Measurements from ENCODE around the gene IDNK.
A peak's percentile ranks its signal among the peaks of the same experiment; 100 is the strongest.
"Not testable (repeated sequence)": the region's sequence is repeated elsewhere in the genome, so short reads cannot be mapped to it uniquely, and the experiment has no call there.

IDNK gene

DNA sequence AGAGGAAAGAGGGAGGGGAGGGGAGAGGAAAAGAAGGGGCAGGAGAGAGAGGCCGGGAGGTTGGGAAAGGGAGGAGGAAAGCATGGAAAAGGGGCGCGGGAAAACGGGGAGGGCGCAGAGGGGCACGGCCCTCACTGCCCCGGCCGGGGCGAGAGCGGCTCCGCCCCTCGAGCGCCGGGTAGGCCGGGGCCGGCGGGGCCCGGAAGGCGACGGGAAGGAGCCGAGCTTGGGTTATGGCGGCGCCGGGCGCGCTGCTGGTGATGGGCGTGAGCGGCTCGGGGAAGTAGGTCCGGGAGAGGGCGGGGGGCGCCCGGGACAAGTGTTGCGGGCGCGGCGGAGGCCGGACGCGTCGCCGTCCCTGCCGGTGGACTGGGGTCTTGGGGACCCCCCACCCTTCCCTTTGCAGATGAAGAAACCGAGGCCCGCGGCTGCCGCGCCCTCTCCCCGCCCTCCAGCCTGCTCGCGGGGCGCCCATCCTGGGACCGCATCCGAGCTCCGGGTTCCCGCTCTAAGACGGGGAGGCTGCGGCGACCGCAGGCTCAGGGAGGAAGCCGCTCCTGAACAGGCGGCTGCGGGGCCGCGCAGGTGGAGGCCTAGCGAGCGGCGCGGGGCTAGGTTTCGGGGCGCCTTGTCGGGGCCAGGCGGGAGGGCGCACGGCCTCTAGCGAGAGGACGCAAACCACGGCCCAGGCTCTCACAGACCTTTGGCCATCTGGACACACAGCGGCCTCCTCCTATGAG lies at the start of gene IDNK:
Gene IDNK (plus strand): TSS at position 205 of the 740 bp plus-strand sequence. CDS start 29 bp downstream, at position 234.
- DNase-seq (ENCODE audit: low spot score), result peak; percentile 46

DNA sequence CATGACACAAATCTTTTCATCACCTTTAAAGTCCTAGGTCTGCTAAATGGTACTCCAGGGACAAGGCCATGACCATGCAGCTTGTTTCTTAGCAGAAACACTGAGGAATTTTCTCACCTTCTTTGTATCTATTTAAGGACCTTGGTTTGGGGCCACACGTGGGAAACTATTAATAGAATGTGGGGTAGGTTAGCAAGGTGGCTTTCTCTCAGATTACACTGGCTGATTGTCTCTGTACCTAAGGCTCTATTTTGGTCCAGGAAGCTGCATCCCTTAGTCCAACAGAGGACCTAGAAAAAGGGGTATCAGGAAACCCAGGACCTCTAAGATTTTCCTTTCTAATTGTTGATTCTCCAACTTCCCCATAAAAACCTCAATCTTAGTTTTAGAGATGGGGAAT lies 48.5 kb upstream of the IDNK start:
- no peak for DNase-seq (ENCODE audit: low spot score)

DNA sequence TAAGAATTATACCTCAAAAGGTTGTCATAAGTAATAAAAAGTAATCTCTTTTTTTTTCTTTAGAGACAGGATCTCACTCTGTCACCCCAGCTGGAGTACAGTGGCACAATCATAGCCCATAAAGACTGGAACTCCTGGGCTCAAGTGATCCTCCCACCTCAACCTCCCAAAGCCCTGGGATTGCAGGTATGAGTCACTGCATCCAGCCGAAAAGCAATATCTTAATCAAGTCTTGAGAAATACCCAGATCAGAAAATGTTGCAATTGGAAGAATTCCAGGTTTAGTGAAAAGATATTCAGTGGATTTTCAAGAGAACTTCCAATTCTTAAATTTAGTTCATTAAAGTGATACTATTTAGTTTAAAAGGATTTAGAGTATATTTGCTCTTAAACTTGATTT lies 40.9 kb upstream of the IDNK start:
- DNase-seq (ENCODE audit: low spot score), result no peak

DNA sequence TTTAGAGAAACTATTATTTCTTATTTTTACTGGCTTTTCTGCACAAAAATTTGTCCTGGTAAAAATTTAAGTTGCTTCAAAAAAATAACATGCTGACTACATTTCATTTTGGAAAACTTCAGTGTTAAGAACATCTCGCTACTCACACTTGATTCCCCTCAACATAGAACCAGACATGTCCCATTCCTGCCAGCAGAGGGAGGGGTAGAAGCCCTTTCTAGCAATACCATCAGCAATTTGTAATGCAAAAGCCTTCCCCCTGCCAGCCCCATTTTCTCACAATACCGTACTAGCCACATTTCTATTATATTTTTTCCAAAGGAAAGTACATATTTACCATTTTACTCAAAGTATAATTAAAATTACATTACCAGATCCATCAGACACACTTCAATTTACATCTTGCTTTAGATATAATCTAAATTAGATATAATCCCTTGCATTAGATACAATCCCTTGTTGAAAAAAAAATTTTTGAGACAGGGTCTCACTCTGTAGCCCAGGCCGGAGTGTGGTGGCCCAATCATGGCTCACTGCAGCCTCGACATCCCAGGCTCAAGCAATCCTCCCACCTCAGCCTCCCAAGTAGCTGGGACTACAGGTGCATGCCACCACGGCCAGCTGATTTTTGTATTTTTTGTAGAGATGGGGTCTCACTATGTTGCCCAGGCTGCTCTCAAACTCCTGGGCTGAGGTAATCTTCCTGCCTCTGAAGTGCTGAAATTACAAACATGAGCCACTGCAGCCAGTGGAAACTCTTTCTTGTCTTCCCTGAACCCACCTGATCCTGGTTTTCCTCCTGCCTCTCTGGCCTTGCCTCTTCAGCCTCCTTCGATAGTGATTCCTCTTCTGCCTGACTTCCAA lies 39.6 kb upstream of the IDNK start:
- DNase-seq (ENCODE audit: low spot score), result peak; percentile 15

DNA sequence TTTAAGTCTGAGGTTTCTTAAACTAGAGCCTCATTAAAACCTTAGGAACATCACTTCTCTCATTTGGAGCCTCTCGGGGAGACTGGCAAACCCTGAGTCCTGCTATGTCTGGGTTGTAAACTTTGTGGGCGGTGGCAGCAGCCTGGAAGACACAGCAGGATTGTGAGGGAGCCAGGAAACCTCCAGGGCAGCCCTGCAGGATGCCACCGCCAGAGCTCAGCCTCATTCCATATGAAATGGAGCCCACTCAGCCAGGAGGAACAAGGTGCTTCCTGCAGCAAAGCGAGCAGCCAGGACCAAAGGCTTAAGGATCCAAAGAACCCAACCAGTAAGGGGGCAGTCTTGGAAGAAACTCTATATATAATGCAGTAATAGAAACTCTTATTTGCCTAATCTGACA lies 37.9 kb upstream of the IDNK start:
- no peak for DNase-seq (ENCODE audit: low spot score)

DNA sequence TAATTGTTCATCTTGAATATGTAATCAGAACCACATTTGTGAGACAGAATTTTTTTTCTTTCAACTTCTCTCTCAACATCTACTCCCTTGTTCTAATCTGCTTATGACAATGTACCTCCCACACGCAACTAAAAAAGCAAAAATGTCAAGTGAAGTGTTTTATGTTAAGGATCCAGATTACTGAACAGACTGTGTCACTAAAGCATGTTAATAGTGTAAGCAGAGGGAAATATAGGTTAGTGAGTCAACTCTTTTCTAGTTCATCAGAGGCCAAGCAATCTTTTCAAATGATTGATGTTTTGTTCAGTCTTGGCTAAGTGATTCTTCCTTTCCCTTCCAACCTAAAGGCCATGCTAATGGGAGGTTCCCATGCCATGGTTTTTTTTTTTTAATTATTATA lies 34.7 kb upstream of the IDNK start:
- no peak for DNase-seq (ENCODE audit: low spot score)

DNA sequence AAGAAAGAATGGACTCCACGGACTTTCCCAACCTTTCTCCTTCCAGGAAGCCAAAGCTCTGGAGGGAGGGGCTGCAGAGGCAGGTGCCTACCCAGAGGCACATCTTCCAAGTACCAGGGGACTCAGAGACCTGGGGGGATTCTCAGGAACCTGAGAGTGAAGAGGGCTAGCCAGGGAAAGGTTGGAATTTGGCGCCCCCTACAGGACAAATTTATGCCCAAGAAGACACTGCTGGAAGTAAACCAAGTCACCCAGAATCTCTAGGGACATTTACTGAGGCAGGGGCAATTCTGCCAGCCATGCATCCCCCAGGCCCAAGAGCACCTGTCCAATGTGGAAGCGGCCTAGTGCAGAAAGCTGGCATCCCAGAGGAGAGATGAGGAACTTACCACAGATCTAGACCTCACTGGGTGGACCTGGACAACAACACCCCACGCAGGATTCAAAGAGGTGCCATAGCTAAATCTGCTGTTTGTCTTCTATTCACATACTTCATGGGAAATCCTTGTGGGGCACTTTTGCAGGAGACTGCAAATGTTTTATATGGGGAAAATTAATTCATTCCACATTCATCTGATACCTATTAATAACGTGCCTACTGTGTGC lies 25.9 kb upstream of the IDNK start:
- DNase-seq (ENCODE audit: low spot score), result peak; percentile 57

DNA sequence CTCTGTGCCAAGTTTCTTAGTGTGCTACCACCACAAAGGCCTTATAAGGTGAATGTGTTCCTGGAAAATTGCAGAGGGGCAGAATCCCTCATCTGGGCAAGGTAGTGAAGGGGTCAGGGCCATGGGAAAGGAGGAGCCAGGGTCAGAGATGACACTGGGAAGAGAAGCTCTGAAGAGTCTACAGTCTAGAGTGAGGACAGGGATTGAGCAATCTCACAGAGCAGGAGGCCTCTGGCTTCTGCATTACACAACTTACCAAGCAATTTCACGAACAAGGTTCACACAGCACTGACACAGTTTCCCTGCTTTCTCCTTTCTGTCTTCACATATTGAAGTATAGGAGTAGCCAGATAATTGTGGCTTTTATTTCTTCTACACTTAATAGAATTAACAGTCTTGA lies 24.5 kb upstream of the IDNK start:
- DNase-seq (ENCODE audit: low spot score), result no peak

DNA sequence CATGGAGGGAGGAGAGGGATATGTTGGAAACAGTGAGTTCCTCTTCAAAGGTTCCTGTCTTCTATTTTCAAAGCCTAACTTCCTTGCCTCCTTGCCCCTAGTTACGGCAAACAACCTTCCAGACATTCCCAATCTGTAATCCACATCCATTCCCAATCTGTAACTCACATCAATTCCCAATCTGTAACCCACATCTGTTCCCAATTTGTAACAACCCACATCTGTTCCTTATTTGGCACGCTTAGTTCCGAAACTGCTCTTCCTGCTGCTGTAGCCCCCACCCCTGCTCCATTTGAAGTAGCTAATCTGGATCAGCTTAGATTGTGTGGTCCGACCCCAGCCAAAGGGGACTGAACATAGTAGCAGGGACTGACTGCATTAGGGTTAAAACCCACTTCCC lies 23.9 kb upstream of the IDNK start:
- DNase-seq (ENCODE audit: low spot score), result no peak

DNA sequence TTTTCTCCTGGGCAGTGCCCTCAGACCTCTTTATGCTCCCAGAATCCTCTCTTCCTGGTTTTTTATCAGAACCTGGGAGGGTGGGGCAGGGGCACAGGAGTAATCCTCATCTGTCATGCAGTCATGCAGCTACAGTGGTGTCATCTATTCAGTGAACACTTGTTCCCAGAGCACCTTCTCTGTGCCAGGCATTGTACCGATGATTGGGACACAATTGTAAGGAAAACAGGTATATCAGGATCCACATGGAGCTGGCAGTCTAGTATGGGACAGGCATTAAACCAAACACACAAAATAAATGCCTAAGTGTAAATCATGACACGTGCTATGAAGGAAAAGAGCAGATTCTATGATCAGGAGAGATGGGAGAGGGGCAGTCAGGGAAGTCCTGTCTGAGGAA lies 21.5 kb upstream of the IDNK start:
- no peak for DNase-seq (ENCODE audit: low spot score)

DNA sequence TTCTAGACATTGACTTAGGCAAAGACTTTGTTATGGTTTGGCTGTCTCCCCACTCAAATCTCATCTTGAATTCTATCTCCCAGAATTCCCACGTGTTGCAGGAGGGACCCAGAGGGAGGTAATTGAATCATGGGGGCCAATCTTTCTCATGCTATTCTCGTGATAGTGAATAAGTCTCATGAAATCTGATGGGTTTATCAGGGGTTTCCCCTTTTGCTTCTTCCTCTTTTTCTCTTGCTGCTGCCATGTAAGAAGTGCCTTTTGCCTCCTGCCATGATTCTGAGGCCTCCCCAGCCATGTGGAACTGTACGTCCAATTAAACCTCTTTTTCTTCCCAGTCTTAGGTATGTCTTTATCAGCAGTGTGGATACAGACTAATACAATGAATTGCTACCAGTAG lies 15.3 kb upstream of the IDNK start:
- DNase-seq (ENCODE audit: low spot score), result not testable (repeated sequence)

DNA sequence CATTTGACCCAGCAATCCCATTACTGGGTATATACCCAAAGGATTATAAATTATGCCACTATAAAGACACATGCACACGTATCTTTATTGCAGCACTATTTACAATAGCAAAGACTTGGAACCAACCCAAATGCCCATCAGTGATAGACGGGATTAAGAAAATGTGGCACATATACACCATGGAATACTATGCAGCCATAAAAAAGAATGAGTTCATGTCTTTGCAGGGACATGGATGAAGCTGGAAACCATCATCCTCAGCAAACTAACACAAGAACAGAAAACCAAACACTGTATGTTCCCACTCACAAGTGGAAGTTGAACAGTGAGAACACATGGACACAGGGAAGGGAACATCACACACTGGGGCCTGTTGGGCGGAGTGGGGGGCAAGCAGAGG lies 9.6 kb upstream of the IDNK start:
- DNase-seq (ENCODE audit: low spot score), result not testable (repeated sequence)

DNA sequence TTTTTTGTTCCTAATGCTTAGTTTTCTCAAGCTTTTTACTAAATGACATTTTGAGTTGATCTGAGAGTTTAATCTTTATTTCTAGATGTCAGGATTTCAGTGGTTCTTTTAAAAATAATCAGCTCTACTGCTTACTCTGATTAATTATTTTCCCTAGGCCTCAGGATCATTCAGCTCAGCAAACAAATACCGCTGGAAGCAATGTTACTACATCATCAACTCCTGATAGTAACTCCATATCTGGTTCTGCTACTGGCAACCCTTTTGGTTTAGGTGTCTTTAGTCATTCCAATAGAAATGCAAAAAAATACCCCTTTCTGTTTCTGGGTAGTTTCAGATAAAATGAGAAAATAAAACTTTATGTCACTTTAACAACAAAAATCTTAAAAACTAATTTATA lies 5.6 kb upstream of the IDNK start:
- no peak for DNase-seq (ENCODE audit: low spot score)

DNA sequence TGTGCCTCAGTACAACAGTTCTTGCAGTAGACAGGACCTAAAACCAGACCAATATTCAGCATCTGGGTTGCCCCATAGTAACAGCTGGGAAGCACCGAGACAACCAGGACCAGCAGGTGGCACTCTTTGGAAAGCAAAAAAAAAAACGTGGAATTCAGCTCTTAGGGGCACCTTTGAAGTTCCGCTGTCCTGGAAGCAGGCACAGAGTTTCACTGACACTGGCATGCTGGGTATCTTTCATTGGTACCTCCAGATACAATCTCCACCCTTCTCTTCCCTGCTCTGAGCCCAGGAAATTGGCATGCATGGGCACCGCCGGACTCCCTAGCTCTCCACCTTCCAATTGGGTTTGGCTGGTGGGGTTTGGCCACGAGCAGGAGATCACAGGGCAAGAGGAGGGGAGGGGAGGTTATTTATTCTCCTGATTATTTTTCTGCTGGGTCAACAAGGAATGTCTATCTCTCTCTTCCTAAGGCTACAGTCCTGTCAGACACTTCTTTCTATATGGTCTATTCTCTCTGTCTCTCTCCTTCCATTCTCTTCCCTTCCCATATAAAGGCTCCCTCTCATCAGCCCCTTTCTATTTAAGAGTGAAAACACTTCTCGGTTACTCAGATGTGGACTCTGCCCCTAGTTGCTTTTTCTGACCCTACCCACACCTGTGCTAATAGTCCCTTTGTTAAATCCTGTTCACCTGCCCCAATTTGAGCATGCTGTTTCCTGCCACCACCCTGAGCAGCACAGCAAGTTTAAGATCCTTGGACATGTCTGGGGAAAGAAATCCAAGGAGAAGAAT lies 1.9 kb upstream of the IDNK start:
- peak; percentile 65 for DNase-seq (ENCODE audit: low spot score)

DNA sequence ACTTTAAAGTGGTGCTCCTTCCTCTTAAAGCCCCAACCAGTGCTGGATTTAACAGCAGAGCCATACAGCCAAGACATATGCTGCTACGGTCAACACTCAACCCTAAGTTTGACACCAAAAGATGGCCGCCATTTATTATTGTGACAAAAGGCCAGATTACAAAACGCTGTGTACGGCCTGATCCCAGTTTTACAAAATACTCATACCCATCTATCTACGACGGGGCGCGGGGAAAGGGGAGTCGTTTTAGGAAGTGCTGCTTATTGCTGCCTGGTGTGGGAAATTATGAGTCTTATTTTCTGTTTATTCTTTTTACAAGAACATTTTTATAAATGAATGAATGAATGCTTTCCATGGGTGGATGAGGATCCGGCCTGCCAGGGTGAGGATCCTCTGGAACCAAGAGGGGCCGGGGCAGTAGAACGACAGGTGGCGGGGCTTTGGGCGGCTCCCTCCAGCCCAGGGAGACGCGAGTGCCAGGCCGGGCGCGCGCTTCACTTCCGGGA lies 457 bp upstream of the IDNK start:
- DNase-seq (ENCODE audit: low spot score), result peak; percentile 44

DNA sequence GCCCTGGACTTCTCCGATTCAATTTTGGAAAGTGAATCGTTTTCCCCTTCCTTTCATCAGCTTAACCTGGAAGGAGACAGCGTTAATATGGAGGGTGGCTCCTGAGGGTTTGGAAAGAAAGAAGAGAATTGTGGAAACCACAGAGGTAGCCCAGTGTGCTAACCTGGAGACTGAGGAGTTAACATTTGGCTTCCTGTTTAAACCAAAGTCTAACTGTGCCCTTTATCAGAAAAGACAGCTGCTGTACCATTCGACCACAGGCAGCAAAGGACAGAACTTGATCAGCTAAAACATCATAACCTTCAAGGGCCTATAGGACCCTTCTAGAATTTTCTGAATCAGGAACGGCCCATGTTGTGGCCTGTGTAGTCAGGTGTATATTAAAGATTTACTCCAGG lies 735 bp downstream of the IDNK start:
- peak; percentile 24 for DNase-seq (ENCODE audit: low spot score)

DNA sequence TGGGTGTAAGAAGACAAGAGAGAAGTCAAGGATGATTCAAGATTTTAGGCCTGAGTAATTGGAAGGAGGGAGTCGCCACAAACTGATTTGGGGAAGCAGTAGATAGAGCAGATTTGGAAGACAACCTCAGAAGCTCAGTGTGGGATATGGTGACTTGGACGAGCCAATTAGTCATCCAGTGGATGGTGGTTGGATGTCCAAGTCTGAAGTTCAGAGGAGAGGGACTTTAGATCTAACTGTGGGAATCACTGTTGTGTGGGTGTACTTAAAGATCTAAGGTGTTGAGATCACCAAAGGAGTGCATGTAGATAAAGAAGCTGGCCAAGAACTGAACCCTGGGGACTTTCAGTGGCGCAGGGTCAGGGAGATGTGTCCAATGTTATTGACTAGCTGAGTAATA lies 2.2 kb downstream of the IDNK start:
- no peak for DNase-seq (ENCODE audit: low spot score)

DNA sequence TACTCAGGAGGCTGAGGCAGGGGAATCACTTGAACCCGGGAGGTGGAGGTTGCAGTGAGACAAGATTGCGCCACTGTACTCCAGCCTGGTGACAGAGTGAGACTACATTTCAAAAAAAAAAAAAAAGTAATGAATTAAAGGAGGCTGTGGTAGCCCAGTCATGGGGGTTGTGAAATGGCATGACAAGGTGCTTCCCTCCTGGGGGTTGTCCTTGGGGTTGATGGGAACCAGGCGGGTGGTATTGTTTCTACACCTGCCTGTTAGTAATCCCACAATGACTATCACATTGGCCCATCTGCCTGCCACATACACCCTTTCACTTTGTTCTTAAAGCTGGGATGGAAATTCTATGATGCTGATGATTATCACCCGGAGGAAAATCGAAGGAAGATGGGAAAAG lies 5.6 kb downstream of the IDNK start:
- DNase-seq (ENCODE audit: low spot score), result no peak

DNA sequence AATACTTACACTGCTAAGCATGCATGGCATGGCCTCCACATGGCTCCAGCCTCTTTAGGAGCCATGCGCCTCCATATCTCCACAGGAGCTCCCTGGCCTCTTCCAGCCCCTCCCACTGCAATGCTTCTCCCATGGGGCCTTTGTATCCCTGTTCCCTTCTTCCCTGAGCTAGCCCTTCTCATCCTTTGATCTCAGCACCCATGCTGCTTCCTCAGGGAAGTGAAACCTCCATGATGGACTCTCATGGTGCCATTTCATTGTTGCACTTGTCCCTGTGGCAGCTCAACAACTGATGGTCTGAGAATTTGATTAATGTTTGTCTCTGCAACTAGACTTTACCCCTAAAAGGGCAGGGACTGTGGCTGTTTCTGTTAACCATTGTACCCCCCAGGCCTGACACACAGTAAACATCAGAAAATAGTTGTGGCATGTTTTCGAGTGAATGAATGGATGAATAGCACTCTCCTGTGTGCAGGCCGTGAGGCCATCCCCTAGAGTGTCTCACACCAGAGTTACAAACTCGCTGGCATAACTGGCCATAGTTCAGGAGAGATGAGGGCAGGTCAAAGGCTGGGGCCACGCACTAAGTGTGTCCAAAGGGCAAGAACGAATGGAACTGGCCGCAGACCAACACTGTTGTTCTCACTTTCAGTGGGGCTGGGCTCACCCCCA lies 6.6 kb downstream of the IDNK start:
- DNase-seq (ENCODE audit: low spot score), result no peak

DNA sequence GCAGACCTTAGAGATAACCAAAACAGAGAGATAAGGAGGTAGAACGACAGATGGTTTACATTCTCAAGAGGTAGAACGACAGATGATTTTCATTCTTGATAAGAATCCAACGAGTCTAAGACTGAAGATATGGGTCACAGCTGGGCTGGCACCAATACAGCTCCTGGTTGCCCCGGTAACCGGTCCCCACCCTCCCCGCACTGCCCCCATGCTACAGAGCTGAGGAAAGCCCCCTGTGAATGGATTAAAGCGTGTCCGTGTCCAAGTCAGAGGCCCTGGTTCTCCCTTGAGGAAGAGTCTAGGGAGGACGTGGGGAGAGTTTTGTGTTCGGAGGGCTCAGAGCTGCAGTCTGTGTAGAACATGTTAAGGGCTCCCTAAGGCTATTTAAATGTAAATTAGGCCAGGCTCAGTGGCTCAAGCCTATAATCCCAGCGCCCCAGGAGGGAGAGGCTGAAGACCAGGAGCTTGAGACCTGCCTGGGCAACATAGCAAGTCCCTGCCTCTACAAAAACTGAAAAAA lies 8.1 kb downstream of the IDNK start:
- no peak for DNase-seq (ENCODE audit: low spot score)

DNA sequence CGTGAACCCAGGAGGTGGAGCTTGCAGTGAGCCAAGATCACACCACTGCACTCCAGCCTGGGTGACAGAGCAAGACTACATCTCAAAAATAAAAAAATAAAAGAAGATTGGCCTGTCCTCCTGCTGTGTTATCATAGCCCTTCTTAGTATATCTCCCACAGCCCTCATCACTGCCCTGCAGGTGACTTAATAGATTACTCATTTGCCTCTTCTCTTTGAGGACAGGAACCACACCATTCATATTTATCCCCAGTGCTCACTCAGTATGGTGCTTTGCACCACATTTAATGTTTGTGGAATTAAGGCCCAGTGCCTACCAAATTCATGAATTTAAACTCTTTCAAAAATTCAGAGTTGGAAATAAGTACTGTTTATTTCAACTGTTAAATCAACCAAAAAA lies 10.3 kb downstream of the IDNK start:
- DNase-seq (ENCODE audit: low spot score), result no peak
